Cardiac muscle cell (in vitro differentiated cells and primary cell): ENCODE data around the gene SLC39A11. TPM values are rescaled to one million over a fixed set of nuclear protein-coding genes. Genes with fewer than 3 reads are reported as not detected.

Source experiments
- DNase-seq, 2 donors: peaks; one replicate each; pipeline versions ENCODE4 v3.0.0 to v3.0.0-alpha.2; 2010 to 2017; ENCODE audit warnings: low read depth in 1 of 2, low spot score in 1 of 2
- H3K27ac ChIP-seq: fragments of 200-600 bp; sonication (generic); 2 replicates; pipeline ENCODE4 v1.5.1; 2016
- H3K27me3 ChIP-seq: fragments of 200-600 bp; sonication (generic); 2 replicates; pipeline ENCODE4 v1.6.0; 2016; ENCODE audit warnings: control low read depth
- H3K36me3 ChIP-seq: fragments of 200-600 bp; sonication (generic); 2 replicates; pipeline ENCODE4 v1.5.1; 2016; ENCODE audit warnings: control low read depth
- H3K4me1 ChIP-seq: fragments of 200-600 bp; sonication (generic); 2 replicates; pipeline ENCODE4 v1.8.1; 2017; ENCODE audit warnings: low read depth, mild to moderate bottlenecking, mixed run types
- H3K4me3 ChIP-seq: fragments of 200-600 bp; sonication (generic); 2 replicates; pipeline ENCODE4 v1.5.1; 2016; ENCODE audit warnings: mild to moderate bottlenecking
- H3K9me3 ChIP-seq: fragments of 200-600 bp; sonication (generic); 2 replicates; pipeline ENCODE4 v1.5.1; 2017; ENCODE audit warnings: low read depth, mild to moderate bottlenecking, control low read depth
- CTCF ChIP-seq: IDR thresholded peaks from 2 replicates; pipeline ENCODE4 v1.5.1; 2012; ENCODE audit warnings: low read depth, mild to moderate bottlenecking, low read length
- polyA plus RNA-seq: library from polyadenylated mRNA; unstranded; fragments of >200 nt; fragmentation: Nextera tagmentation; extraction: Ambion mirVana; gene quantifications from 2 replicates; pipeline ENCODE4 v1.2.1, GENCODE V29; 2016
- total RNA-seq: library from RNA; depleted of rRNA; stranded (reverse); fragments of >200 nt; gene quantifications from 2 replicates; pipeline ENCODE4 v1.2.3, GENCODE V29; 2016

Gene SLC39A11
- total and polyA plus RNA-seq, 2 experiments from 2014 or later: 5.9 to 11.7 TPM

GRCh38 chr17:72631568-72631948 is 460.9 kb downstream of the SLC39A11 start:
- Histone ChIP-seq H3K4me3 (no peak overlapping the region), H3K36me3 (no peaks in the 10 kb centered on the region), H3K27ac (no peak overlapping the region), H3K9me3 (no peaks in the 10 kb centered on the region), H3K4me1 (no peaks in the 10 kb centered on the region), H3K27me3 (no peaks in the 10 kb centered on the region)
- no peak for DNase-seq
- TF ChIP-seq CTCF: no peak

DNA sequence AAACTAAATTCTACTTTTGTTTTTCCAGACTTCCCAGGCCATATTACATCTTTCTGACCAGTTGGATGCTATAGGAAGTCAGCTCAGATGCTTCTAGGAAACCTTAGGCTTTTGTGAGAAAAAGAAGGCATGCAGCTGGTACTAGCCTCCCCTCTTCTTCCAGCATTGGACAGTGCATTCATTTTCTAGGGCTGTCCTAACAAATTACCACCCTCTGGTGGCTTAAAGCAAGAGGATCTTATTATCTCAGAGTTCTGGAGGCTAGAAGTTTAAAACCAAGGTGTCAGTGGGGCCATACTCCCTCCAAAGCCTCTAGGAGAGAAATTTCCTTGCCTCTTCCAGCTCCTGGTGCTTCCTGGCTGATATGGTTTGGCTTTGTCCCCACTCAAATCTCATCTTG is 467.8 kb downstream of the SLC39A11 start:
- Histone ChIP-seq H3K9me3 (no peaks in the 10 kb centered on the region), H3K27me3 (peaks cover 3% of the 10 kb centered on the region), H3K4me3 (no peak overlapping the region), H3K36me3 (no peaks in the 10 kb centered on the region), H3K4me1 (no peaks in the 10 kb centered on the region), H3K27ac (no peak overlapping the region)
- DNase-seq: no peak
- TF ChIP-seq CTCF: no peak

GRCh38 chr17:72624226-72624625 is 468.3 kb downstream of the SLC39A11 start:
- Histone ChIP-seq H3K4me3 (no peak overlapping the region), H3K9me3 (no peaks in the 10 kb centered on the region), H3K36me3 (no peaks in the 10 kb centered on the region), H3K27me3 (peaks cover 3% of the 10 kb centered on the region), H3K4me1 (no peaks in the 10 kb centered on the region), H3K27ac (no peak overlapping the region)
- DNase-seq: no peak
- TF ChIP-seq CTCF: no peak

DNA sequence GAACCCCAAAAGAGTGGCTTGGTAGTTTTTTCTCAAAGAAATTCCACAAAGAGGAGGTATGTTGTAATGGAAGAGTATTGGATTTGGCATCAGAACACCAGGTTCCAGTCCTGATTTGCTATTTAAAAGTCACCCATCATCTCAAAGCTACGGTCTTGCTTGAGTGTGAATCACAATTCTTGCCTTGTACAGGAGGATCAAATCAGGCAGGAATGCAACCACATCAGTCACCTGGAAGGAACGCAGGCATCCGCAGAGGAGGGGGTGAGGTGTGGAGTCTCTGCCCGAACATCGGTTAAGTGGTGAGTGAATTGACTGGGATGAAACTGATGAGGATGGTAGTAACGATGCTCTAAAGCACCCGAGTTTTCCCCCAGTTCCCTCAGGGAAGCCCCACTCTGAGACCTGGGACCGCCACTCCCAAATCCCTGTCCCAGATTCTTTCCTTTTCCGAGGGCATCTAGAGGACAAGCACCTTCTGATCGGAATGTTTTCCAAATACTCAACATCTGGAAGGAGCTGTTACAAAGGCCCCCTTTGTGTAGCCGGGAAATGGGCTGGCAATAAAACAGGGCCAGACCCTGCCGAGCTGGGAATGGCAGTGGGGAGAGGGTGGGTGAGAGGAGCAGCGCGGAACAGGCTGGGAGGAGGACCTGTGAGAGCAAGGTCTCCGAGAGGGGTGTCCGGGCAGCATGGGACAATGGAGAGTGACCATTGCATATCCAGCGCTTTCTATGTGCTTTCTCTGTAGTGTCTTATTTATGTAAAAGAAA is 469.6 kb downstream of the SLC39A11 start:
- Histone ChIP-seq H3K4me1 (peaks cover 5% of the 10 kb centered on the region), H3K27ac (no peak overlapping the region), H3K9me3 (no peaks in the 10 kb centered on the region), H3K27me3 (peaks cover 3% of the 10 kb centered on the region), H3K36me3 (no peaks in the 10 kb centered on the region), H3K4me3 (no peak overlapping the region)
- DNase-seq: no peak
- no peak for TF ChIP-seq CTCF

- Histone ChIP-seq H3K27me3 (peaks cover 3% of the 10 kb centered on the region), H3K9me3 (no peaks in the 10 kb centered on the region), H3K4me1 (peaks cover 9% of the 10 kb centered on the region), H3K4me3 (no peak overlapping the region), H3K27ac (no peak overlapping the region), H3K36me3 (no peaks in the 10 kb centered on the region)
- no peak for DNase-seq
- no peak for TF ChIP-seq CTCF
Observed at GRCh38 chr17:72619976-72620650, 472.4 kb downstream of the SLC39A11 start.
